ENCODE results near the gene FRMPD4.

The FRMPD4 gene

GRCh38 chrX:12686331-12686730, 548.1 kb downstream of the FRMPD4 start:
- no peak for DNase-seq

DNA sequence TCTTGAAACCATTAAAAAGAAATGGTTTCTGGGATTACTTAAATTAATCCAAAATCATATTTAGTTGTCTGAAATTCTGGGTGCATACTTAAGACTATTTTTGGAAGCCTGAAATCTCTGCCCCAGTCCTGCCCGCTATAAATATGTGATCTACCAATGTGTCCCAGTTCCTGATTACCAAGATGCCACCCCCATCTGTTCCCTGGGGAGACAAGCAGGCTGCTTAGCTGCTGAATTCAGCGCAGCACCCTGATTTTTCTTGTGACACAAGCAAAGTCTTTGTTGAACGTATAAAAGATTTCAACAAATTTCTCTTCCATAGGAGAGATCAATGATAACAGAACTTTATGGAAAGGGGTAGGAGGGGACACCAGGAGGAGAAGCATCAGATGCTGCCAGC, 552.4 kb downstream of the FRMPD4 start:
- no peak for DNase-seq

DNA sequence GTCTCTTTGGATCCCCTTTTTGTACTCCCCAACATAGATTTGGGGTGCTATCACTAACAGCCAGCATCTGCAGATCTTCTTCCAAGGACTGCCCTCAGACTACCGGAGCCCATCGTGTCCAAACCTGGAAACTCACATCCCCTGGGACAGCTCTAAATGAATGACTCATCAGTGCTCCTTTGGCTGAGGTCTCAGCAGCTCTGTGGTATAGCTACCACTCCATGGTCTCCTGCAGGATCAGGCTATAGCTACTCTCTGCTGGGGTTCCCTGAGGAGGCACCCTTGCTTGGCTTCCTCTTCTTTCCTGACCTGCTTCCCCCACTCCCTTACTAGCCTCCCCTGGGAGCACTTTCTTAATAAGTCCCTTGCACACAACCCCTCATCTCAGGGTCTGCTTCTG, 555.5 kb downstream of the FRMPD4 start:
- no peak for DNase-seq

DNA sequence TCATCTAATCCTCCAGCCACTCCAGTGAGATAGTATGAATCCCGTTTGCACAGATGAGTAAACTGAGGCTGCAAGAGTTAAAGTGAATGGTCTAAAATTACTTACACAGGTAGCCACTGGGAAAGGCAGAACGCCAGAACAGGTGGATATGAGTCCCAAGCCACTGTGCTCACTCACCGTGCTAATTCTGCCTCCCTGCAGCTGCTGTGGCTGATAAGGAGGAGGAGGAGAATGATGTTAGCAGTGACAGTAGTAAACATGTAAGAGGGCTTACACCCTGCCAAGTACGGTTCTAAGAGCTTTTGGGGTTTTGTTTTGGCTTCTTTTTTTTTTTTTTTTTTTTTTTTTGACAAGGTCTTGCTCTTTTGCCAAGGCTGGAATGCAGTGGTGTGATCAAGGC, 562.5 kb downstream of the FRMPD4 start:
- DNase-seq, result no peak

DNA sequence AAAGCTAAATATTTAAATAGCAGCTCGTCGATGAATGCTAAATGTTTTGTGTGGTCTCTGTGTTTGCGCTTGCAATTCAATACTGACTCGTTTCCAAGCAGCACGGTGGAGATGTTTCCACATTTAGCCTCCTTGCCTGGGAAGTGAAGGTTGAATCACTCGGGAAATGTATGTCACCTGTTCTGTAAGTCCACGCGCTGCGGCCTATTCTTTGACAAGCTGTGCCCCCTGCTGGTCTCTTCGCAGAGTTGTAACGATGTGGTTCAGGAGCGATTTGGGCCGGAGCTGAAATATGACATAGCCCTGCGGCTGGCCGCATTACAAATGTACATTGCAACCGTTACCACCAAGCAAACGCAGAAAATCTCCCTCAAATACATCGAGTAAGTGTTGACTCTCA, 563.4 kb downstream of the FRMPD4 start:
- peak; percentile 1 for DNase-seq

DNA sequence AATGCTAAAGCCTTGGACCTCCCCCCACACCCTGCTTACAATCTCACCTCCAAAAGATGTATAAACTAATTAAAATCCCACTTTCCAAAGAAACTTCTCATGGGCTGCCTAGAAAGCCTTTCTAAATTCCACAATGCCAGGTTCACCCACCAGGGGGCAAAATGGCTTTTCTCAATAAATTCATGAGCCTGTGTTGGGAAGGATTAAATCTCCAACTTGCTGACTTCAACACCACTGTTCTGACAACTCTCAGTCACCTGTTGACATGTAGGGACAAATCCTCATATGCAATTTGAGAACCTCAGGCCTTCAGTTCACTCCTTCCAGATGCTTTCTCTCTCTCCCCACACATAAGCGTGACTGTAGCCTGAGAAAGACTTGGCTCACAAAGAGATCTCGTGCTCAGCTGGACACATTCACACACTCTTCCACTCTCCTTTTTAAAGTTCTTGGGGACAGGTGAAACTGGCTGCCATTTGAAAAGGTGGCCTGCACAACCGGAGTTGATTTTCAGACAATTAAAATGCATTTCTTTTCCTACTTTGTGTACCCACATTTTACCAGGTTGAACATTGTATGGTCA, 564.3 kb downstream of the FRMPD4 start:
- no peak for DNase-seq

DNA sequence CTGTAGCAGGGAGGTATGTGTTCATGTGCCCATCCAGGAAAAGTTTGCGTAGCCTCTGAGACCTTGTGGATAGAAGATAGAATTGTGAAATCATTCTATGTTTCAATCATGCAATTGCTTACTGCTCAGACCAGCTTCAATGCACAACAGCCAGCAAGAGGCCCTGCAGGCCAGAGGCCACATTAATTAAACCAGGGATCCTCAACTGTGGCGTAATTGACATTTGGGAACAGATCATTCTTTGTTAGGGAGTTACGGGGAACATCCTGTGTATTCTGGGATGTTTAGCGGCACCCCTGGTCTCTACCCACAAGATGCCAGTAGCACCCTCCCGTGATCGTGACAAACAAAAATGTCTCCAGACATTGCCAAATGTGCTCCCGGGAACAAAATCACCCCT, 566.4 kb downstream of the FRMPD4 start:
- DNase-seq, result no peak

DNA sequence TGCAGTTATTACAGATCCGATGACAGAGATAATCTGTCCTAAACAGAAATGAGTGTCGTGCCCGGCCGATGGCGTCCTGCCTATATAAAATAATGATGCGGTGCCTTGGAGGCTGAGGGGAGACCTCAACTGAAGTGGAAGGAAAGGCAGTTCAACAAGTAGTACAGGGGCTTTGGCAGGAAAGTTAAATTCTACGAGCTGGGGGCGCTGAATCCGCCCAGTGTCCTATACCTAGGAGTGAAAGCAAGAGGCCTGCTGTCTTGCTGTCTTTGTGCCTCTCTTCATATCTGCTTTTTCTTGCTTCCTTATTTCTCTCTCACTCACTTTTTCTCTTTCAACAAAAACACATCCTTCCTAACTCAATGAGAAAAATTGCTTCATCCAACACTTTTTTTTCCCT, 570.8 kb downstream of the FRMPD4 start:
- DNase-seq, result no peak

GRCh38 chrX:12711435-12712040, 573.3 kb downstream of the FRMPD4 start:
- no peak for DNase-seq

- no peak for DNase-seq
Observed at GRCh38 chrX:12716574-12716973, 578.3 kb downstream of the FRMPD4 start.

DNA sequence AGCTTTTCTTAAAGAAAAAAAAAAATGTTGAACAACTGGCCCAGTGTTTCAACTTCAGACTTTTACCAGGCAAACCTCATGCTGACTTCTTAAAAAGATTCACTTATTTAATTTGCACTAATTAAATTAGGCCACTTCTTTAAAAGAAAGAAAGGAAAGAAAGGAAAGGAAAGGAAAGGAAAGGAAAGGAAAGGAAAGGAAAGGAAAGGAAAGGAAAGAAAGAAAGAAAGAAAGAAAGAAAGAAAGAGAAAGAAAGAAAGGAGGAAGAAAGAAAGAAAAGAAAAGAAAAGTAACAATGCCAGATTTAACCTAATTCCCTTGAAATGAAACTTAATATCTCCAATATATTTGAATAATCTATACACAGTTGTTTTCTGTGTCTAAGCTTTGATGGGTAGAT, 581.6 kb downstream of the FRMPD4 start:
- DNase-seq, result no peak

- DNase-seq, result no peak
Observed at GRCh38 chrX:12721042-12721441, 582.8 kb downstream of the FRMPD4 start.

GRCh38 chrX:12722314-12722713, 584.0 kb downstream of the FRMPD4 start:
- no peak for DNase-seq

DNA sequence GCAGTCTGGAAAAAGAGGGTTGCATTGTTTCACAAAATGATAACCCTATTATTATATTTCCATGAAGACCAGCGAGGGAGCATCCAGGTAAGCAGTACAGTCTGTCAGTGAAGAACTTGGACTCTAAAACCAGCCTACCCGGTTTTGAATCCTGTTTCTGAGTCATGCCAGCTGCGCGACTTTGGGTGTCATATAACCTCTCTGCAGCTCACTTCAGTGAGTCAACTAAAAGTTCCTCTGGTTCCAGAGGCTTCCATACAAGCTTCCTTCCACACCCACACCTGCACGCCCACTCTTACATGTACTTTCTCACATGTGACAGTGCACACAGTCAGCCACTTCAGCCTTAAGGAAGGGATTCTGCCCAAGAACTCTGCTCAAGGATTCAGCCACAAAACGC, 603.1 kb downstream of the FRMPD4 start:
- DNase-seq, result no peak

DNA sequence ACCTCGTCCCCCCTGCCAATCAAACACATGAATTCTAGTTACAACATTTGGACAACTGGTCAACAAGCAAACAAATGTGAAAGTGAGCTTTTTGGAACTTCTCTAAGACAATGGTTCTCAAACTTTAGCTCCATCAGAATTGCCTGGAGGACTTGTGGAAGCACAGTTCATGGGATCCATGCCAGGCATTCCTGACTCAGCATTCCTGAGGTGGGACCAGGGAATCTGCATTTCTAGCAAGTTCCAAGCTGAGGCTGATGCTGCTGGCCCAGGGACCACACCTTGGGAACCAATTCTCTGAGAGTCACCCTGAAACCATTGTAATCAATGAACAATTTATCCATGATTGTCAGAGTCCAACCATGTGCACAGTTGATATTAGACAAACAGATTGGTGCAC, 609.2 kb downstream of the FRMPD4 start:
- DNase-seq, result no peak

DNA sequence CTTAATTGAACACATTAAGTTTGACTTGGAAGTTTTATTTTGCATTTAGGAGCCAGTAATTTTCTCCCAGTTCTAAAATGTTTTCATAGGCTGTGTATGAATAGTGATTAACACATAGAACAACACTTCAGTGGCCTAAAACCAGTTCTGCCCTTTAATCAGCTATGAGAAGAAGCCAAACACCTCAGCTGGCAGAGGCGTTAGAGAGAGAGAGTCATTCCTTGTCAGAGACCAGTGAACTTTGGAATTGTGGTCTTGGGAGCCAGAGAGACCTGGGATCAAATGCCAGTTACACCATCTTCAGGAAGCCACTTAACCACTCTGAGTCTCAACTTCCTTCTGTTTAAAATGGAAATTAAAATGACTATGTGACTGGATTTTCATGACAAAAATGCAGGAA, 613.6 kb downstream of the FRMPD4 start:
- DNase-seq, result no peak

GRCh38 chrX:12753366-12753765, 615.1 kb downstream of the FRMPD4 start:
- DNase-seq, result no peak

DNA sequence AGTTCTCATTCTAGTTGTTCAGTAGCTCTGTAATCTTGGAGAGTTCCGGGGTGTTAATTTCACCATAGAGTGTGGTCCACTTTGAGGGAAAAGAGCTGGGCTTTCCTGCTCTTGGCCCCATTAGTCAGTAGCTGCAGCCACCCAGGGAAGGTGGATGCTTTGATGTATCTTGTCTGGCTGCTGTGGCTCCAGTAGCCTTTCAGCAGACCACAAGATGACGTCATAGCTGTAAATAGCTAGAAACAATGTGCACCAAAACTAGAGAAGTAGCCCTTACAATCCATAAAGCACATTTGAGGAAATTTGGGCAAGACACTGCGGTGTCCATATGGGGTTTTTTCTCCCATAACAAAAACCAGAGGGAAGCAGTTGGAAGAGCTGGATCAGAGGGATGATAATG, 620.0 kb downstream of the FRMPD4 start:
- DNase-seq, result no peak

GRCh38 chrX:12767856-12768255, 629.6 kb downstream of the FRMPD4 start:
- no peak for DNase-seq

GRCh38 chrX:12768491-12768890, 630.2 kb downstream of the FRMPD4 start:
- DNase-seq, result no peak

DNA sequence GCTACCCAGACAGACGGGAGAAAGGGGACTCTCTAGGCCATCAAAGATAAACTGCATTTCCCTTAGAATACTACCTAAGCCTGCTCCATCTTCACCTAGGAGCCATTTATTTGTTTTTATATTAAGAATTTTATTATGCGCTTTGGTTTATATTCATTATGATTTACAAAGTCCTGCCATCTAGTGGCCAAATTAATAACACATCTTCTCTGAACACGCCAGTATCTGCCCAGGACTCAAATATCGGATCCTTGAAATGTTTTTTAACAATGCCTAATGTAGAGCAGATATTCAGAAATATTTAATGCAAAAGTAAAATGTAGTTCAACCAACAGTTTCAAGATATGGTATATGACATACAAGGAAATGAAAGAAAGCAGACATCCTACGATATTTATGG, 632.2 kb downstream of the FRMPD4 start:
- no peak for DNase-seq

DNA sequence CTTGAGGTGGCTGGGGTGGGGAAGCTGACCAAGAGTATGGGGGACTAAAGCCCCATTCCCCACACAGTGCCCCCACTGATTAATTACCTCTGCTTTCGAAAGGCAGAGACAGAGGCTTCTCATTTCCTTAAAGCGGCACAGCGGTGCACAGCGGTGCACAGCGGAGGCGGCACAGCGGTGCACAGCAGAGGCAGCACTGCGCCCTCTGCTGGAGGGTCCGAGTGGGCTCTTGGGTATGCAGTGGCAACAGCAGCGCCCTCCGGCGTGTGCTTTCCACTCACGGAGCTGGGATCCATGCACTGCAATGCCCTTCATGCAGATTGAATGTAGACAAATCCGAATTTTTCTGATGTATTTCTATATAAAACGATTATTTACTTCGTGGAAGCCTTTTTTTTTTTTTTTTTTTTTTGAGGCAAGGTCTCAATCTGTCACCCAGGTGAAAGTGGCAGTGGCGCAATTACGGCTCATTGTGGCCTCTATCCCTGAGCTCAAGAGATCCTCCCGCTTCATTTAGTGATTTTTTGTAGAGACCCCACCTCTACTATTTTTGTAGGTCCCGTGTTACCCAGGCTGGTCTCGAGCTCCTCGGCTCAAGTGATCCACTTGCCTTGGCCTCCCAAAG, 633.3 kb downstream of the FRMPD4 start:
- DNase-seq, result peak; percentile 61

All from stimulated activated CD4-positive, alpha-beta T cell treated with anti-CD3 and anti-CD28 coated beads, Interleukin-12 subunit alpha, Interleukin-12 subunit beta, amount 100 ng/mL, for 4 hours (primary cell).